Hippocampal formation (tissue), 2 donors: Measurements from ENCODE around the gene NKX2-1.
"Not testable (repeated sequence)": the region's sequence is repeated elsewhere in the genome, so short reads cannot be mapped to it uniquely, and the experiment has no call there.

Source experiments
- DNase-seq, 2 donors: peaks; one replicate each; lab custom pipeline; 2025; lab: John Stamatoyannopoulos, UW

The NKX2-1 gene

DNA sequence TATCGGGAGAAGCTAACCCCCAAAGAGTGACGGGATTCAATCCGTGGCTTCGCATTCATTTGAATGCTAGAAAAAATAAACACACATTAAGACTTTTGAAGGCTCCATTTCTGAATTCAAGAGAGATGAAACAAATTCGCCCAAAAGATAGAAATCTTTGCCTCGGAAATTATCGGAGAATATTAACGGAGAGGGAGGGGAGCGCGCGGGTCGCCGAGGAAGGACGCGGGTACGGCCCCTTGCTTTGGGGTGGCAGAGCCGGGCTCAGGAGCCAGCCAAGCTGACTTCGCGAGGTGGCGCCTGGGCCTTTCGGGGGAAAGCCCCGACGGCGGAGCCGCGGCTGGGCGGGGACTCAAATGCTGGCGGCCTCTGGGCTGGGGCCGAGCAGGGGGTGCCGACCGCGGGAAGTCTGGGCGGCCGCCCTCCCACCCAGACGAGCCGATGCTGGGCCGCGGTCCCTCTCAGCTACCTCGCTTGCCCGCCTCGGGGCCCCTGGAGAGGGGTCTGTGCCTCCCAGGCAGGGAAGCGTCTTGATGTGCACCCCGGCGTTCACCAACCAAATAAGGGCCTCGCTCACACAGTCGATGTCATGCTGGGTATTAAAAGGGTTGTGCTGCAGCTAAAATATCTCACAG is 14.7 kb downstream of the NKX2-1 start:
- DNase-seq, result no peak

DNA sequence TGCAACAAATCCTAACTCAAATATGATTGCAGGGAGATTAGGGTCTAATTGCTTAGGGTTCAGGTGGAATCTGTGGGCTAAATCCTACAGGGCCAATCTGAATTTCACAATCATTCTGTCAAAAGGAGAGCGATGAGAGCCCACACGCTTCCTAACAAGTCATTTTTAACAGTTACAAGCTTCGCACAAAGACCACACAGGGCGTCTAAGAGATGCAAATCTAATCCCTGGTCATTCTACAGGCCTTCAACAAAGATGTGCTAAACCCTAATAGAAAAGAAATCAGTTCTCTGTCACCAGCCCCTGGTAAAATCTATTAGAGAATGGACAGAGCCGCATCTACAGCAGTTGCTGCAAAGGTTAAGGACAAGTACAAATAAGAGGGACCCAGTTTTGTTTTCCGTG is 15.3 kb downstream of the NKX2-1 start:
- no peak for DNase-seq

DNA sequence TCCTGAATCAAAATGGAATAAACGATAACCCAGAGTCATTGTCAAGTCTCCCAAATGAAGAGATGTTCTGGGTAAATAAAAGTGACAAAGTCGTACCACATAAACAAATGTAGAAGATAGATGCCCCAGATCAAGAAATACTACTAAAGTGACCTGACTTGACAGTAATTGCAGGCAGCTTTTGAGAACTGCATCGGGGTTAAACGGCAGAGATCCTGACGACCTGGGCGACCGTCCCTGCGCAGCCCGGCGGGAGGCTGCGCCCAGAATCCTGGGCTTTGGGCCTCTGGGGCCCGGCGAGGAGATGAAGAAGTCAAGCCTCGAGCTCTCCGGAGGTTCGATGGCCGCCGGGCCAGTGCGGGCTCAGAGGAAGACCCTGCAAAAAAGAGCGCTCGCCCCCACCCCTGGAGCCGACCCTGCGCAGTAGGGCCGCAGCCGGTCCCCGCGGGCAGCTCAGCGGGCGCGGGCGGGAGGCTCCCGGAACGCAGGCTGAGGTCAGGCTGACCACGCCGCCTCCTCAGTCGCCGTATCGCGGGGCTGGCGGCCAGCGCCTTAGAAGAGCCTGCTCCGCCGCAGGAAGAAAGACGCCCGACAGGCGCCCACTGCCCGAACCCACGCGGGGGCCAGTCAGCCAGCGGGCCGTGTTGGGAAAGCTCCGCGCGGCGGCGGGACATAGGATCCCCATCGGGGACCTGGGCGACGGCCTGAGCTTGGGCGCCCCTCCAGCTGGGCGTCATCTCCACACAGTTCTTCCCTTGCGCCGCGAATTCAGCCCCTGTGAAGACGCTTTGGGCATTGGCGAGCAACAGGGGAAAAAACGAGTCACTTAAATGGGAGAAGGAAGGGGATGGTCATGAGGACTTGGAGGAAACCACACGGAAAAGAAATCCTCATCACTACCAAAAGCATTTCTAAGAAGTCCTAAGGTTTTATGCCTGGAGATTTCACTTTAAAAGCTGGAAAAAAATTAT is 16.0 kb downstream of the NKX2-1 start:
- DNase-seq, result no peak

DNA sequence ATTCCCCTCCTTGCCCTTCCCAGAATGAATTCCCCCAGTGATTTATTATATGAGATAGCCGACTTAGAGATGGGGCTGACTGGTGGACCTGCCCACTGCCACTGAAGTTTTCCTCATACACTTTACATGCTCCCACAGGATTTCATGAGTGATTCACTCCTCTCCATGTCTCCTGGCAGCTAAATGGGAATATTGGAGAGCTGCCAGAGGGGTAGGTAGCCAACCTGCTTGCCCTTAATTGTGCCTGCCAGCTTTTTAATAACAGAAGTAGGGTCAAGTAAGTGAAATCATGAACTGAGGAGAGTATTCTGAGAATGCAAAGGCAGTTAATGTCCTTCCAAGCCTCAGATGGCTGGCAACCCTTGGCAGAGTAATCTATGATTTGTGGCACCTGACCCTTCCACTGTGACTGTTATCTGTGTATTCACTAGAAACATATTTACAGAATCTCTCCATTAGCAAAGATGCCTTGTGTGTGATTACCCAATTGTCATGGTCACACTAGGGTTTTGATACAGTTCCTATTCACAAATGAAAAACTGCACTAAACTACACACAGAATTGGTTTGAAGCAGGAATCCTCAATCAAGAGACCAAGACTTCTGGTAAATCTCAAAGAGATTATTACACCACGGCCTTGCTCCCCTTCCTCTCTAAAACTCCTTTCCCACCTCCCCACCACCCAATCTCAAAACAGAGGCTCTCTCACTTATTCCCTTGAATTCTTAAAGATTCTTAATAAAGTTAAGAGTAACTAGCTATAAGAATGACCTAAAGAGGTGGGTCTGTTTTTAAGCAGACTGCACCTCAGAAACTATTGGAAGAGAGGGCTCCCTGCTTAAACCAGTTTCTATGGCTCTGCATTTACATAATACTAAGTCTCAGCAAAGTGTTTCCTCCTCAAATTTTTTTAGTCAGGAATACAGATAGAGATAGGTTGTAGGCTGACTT is 17.2 kb downstream of the NKX2-1 start:
- DNase-seq, result no peak

DNA sequence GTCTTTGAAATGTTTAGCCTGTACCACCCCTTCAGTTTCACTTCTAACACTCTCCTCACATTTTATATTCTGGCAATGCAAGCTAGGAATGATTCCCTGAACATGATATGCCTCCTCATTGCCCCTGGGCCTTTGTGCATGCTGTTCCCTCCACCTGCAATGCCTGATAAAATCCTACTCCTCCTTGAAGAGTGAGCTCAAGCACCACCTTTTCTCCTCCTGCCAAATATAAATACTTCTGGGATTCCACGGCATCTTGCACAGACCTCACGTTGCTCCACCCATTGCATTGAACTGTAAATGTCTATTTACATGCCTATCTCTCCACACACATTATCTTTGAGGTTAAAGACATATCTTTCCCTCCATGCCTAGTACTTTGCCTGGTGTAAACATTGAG is 21.1 kb downstream of the NKX2-1 start:
- DNase-seq, result no peak

DNA sequence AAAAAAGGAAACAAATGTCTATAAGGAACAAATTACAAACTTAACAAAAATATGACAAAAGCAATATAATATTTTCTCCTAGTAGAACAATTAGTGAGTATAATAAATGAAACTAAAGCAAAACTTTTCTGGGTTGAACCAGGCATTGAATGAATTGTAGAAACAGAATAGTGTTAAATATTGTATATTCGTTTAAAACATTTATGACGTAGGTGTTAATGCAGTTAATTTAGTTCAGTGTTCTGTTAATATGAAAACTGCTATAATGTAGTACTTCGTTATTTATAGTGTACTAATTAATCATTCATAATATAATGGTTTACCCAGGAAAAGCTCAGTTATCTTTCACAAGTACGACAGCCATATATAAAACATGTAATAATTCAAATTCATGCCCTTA is 23.7 kb downstream of the NKX2-1 start:
- no peak for DNase-seq

DNA sequence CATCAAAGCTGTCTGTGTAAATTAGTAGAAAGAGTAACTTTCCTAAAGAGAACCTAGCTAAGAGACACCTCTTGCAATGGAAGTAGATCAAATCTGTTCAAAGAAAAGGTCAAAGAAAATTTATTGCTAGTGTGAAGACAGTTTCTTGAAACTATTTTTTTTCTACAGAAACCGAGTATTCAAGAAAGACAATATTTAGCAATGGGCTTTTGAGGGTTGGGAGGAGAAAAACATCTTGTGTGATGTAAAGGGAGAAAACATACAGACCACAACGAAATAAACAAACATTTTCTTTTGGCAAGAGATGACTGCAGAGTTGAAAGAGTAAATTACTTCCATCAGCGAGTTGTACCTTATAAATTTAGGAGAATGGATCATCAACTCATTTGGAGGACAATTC is 24.4 kb downstream of the NKX2-1 start:
- DNase-seq, result no peak

DNA sequence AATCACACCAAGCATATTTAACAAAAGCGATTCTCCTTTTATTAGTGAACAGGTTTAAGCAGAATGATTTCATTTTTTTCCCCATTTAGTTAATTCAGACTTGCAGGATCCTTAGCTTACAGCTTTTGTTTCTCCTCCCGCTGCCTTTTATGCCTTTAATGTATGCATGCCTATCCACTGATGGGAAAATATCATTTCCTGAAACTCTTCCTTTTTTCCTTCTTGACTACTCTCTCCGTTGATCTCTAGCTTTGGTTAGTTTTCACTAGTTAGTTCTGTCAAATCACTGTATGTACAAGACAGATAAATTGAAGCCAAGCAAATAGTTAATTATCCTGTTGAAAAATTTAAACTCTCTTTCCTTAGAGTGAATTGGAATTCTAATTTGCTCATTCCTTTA is 26.3 kb downstream of the NKX2-1 start:
- DNase-seq, result no peak

DNA sequence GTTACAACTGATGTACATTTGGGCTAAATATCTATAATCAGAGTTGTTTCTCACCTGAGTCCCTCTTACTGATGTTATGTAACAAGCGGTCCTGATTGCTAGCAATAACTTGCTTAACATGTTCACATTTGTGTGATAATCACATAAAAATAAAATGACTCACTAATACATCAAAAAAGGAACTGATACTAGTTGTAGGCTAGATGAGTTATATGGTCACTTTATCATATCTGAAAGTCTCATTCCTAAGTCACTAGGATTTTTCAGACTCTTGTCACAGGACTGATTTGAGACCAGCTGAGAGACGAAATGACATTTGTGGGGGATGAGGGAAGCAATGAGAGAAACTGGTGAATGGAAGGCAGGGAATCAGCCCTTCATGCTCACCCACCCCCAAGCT is 34.3 kb downstream of the NKX2-1 start:
- DNase-seq, result no peak

DNA sequence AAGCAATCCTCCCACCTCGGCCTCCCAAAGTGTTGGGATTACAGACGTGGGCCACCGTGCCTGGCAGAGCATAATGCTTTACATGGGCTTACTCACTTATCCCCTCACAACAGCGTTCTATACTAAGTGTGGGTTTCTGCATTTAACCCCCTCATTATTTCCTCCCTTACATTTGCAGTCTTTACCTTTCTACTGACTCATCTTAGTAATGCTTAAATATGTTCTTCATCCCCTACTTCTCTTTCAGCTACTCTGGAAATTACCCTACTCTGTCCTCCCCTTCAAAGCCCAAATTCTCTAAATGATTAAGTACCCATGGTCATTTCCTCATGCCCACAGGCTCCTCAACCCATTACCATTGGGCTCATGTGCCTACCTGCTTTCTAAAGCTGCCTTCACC is 40.7 kb downstream of the NKX2-1 start:
- no peak for DNase-seq

DNA sequence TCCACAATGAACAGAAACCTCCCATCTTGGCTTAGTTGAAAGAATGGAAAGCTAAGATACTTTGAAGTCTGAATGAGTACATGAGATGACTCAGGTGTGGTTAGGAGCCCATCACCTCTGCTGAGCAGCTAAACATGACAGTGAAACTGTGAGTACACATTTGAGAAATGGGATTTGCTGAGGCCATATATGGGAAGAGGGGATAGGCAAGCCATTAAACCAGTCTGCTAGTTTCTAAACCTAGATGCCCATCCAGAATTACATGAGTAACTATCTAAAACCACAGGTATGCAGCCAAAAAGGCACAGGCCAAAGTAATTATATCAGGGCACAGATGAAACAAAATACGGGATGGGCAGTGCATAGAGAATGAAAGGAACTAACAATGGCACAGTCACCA is 41.2 kb downstream of the NKX2-1 start:
- DNase-seq, result no peak

DNA sequence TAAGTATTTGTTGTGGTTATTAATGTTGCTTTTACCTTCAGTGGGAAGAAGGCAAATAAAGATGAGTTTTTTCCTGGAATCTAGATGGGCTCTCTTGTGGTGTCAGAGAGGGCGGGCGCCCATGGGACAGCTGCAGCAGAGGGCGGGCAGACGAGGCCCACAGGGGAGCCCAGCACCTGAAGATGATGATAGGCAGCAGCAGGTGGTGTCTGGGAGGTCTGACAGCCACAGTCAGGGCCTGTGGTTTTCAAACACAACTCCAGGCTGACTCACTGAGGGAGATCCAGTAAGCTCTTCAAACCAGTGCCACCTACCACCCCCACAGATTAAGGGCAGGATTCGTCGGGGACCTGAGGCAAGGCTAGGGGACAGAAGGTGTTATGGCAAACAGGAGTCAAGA is 42.8 kb downstream of the NKX2-1 start:
- DNase-seq, result no peak

DNA sequence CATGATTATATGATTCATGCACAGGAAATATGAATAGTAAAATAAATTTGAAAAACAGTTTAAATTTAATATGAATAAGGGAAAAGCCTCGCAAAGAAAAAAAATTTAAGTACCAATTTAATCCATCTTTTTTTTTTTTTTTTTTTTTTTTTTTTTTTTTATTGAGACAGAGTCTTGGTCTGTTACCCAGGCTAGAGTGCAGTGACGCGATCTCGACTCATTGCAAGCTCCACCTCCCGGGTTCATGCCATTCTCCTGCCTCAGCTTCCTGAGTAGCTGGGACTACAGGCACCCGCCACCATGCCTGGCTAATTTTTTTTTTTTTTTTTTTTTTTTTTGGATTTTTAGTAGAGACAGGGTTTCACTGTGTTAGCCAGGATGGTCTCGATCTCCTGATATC is 44.0 kb downstream of the NKX2-1 start:
- DNase-seq, result not testable (repeated sequence)

DNA sequence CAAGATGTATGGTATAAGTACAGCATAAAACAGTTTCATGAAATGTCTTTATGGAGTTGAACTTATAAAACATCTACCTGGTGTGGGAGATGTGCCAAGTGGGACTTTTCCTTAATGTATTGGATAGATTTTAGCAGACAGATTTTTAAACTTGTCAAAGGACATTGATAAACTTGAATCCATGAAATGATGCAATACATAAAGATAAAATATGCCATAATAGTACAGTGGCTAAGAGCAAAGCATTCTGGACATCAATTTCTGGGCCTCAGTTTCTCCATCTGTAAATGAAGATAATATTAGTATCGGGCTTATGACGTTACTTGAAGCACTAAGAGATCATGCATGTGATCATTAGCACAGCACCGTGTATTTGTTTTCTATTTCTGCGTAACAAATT is 45.4 kb downstream of the NKX2-1 start:
- DNase-seq, result no peak

DNA sequence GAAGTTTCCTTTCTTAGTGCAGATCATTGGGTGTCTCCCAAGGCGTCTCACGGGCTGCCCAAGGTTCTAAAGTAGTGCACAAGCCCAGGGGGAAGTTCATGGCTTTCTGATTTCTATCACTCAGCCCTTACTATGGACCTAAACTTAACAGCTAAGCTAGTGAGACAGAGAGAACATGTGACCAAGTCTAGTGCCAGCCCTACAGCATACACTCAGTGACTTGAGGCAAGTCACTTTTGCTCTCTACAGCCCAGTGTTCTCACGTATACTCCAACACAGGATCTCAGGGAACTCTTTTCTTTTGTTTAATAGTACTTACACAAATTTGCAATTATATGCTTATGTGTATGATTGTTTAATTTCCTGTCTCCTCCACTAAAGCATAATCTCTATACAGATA is 48.6 kb downstream of the NKX2-1 start:
- DNase-seq, result no peak

DNA sequence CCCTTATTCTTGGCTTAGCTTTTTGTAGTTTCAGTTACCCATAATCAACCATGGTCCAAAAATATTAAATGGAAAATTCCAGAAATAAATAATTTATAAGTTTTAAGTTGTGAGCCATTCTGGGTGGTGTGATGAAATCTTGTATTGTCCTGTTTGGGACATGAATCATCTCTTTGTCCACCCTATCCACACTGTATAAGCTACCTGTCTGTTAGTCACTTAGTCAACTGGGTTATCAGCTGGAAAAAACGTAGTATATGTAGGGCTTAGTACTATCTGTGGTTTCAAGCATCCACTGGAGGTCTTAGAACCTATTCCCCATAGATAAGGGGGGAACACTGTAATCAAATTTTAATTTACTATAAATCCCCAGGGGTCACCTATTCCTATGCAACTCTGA is 52.7 kb downstream of the NKX2-1 start:
- DNase-seq, result no peak
